ENCODE measurements around the gene HMGXB3. TPM values are rescaled to one million over a fixed set of nuclear protein-coding genes. Genes with fewer than 3 reads are reported as not detected.

Gene HMGXB3
- total RNA-seq, 1 experiment from 2014 or later: 56.2 TPM

- TF ChIP-seq POLR2AphosphoS5 (IDR thresholded peaks at IDR 0.05; ENCODE audit: low read depth, low read length) (no peak), CTCF (IDR thresholded peaks at IDR 0.05) (no peak), TCF7L2 (IDR thresholded peaks at IDR 0.05; ENCODE audit: low read depth, low read length) (no peak), REST (IDR thresholded peaks at IDR 0.05; ENCODE audit: insufficient read depth in 1 of 2, low read depth in 2 of 2, low read length in 1 of 2) (no peak), SIN3A (IDR thresholded peaks at IDR 0.05; ENCODE audit: borderline replicate concordance, insufficient read depth, low read depth, low read length) (no peak)
- POLR2A ChIA-PET: no interaction called here
These were observed 75.3 kb downstream of the HMGXB3 start for GRCh38 chr5:150075806-150076205.

GRCh38 chr5:150077060-150077459 is 76.5 kb downstream of the HMGXB3 start:
- no peaks in the 10 kb centered on the region for H3K36me3 ChIP-seq (ENCODE audit: control insufficient read depth, insufficient read depth, low read length)
- BruUV-seq (replicated peaks): no TSS peak
- no peaks in the 10 kb centered on the region for H3K9me3 ChIP-seq (ENCODE audit: control insufficient read depth, insufficient read depth, low read depth, low read length)
- in situ Hi-C loops (cut with HindIII; ENCODE audit: low pct_unique_long_range_greater_than_20kb, low sequenced_read_pairs): no loop called here
- H3K4me1 ChIP-seq (ENCODE audit: control insufficient read depth, insufficient read depth, low read length): no peaks in the 10 kb centered on the region
- no peak for ATAC-seq
- ChIA-PET CTCF (no interaction called here), POLR2A (no interaction called here)
- DNase-seq (ENCODE audit: low read depth, low spot score): no peak
- H3K27me3 ChIP-seq (ENCODE audit: control insufficient read depth, insufficient read depth, low read length): no peaks in the 10 kb centered on the region
- H3K27ac ChIP-seq (ENCODE audit: low read length): no peak overlapping the region
- intact Hi-C loops (cut with micrococcal nuclease; ENCODE audit: unreplicated experiment): no loop called here
- no peak overlapping the region for H3K4me3 ChIP-seq (ENCODE audit: low read depth in 2 of 2, low read length in 2 of 2)
- TF ChIP-seq SIN3A (IDR thresholded peaks at IDR 0.05; ENCODE audit: borderline replicate concordance, insufficient read depth, low read depth, low read length) (no peak), REST (IDR thresholded peaks at IDR 0.05; ENCODE audit: insufficient read depth in 1 of 2, low read depth in 2 of 2, low read length in 1 of 2) (no peak), POLR2AphosphoS5 (IDR thresholded peaks at IDR 0.05; ENCODE audit: low read depth, low read length) (no peak), CTCF (IDR thresholded peaks at IDR 0.05) (no peak), TCF7L2 (IDR thresholded peaks at IDR 0.05; ENCODE audit: low read depth, low read length) (no peak)

More at GRCh38 chr5:150075806-150076205, 75.3 kb downstream of the HMGXB3 start:
- BruUV-seq (replicated peaks): no TSS peak
- Histone ChIP-seq H3K27ac (ENCODE audit: low read length) (no peak overlapping the region), H3K27me3 (ENCODE audit: control insufficient read depth, insufficient read depth, low read length) (no peaks in the 10 kb centered on the region), H3K4me1 (ENCODE audit: control insufficient read depth, insufficient read depth, low read length) (no peaks in the 10 kb centered on the region), H3K9me3 (ENCODE audit: control insufficient read depth, insufficient read depth, low read depth, low read length) (no peaks in the 10 kb centered on the region), H3K4me3 (ENCODE audit: low read depth in 2 of 2, low read length in 2 of 2) (no peak overlapping the region), H3K36me3 (ENCODE audit: control insufficient read depth, insufficient read depth, low read length) (no peaks in the 10 kb centered on the region)
- CTCF ChIA-PET: no interaction called here
- intact Hi-C loops (cut with micrococcal nuclease; ENCODE audit: unreplicated experiment) (no loop called here), in situ Hi-C loops (cut with HindIII; ENCODE audit: low pct_unique_long_range_greater_than_20kb, low sequenced_read_pairs) (no loop called here)
- ATAC-seq: no peak
- no peak for DNase-seq (ENCODE audit: low read depth, low spot score)
